Transverse colon (tissue), 3 donors: Measurements from ENCODE around the gene RALGAPA2.

Experiments used
- POLR2A ChIP-seq: fragments of 450-650 bp; IDR thresholded peaks from one replicate; pipeline ENCODE4 v1.6.1; 2016; ENCODE audit warnings: antibody characterized with exemption, mild to moderate bottlenecking, moderate library complexity
- POLR2AphosphoS5 ChIP-seq, 3 donors: sonication (generic); formaldehyde crosslinking; IDR thresholded peaks; one replicate each; pipeline ENCODE4 v1.6.1; 2016; ENCODE audit warnings: antibody characterized with exemption in 3 of 3

- TF ChIP-seq POLR2A (no peak), POLR2AphosphoS5 (IDR thresholded peaks at IDR 0.05) (no peak)
Measured at GRCh38 chr20:20567712-20568111, 144.7 kb downstream of the RALGAPA2 start.
